ENCODE data around the gene ANTXR2. TPM values are rescaled to one million over a fixed set of nuclear protein-coding genes. Genes with fewer than 3 reads are reported as not detected.

The ANTXR2 gene
- total RNA-seq, 1 donor from 2014 or later: 28.3 TPM

GRCh38 chr4:80094191-80094590 is 21.2 kb upstream of the ANTXR2 start:
- Mint-ChIP-seq H3K4me1 (no peaks in the 10 kb centered on the region), H3K27ac (no peak overlapping the region), H3K27me3 (ENCODE audit: insufficient read depth, low read depth) (no peaks in the 10 kb centered on the region), H3K4me3 (no peak overlapping the region), H3K36me3 (no peaks in the 10 kb centered on the region), H3K9me3 (no peaks in the 10 kb centered on the region)
- Histone ChIP-seq H3F3A (ENCODE audit: low read depth) (no peaks in the 10 kb centered on the region), H3K27ac (no peak overlapping the region), H3K4me1 (no peaks in the 10 kb centered on the region), H3K79me2 (ENCODE audit: low read depth) (no peaks in the 10 kb centered on the region), H3K9ac (no peak overlapping the region), H3K36me3 (no peaks in the 10 kb centered on the region), H3K4me3 (no peak overlapping the region), H2AFZ (replicated peaks) (no peak overlapping the region), H4K20me1 (ENCODE audit: low read depth) (no peaks in the 10 kb centered on the region), H3K4me2 (no peak overlapping the region), H3K27me3 (no peaks in the 10 kb centered on the region), H3K9me3 (ENCODE audit: low read depth) (no peaks in the 10 kb centered on the region)
- TF ChIP-seq EZH2 (IDR thresholded peaks at IDR 0.05) (no peak), EZH2phosphoT487 (IDR thresholded peaks at IDR 0.05) (no peak), CTCF (IDR thresholded peaks at IDR 0.05) (no peak)
- no peak for DNase-seq (ENCODE audit: low spot score)

GRCh38 chr4:80093563-80093962 is 20.5 kb upstream of the ANTXR2 start:
- Mint-ChIP-seq H3K36me3 (no peaks in the 10 kb centered on the region), H3K4me3 (no peak overlapping the region), H3K27ac (no peak overlapping the region), H3K27me3 (ENCODE audit: insufficient read depth, low read depth) (no peaks in the 10 kb centered on the region), H3K9me3 (no peaks in the 10 kb centered on the region), H3K4me1 (no peaks in the 10 kb centered on the region)
- Histone ChIP-seq H3K4me2 (no peak overlapping the region), H3K36me3 (no peaks in the 10 kb centered on the region), H2AFZ (replicated peaks) (no peak overlapping the region), H3K27ac (no peak overlapping the region), H4K20me1 (ENCODE audit: low read depth) (no peaks in the 10 kb centered on the region), H3K27me3 (no peaks in the 10 kb centered on the region), H3K4me3 (no peak overlapping the region), H3K79me2 (ENCODE audit: low read depth) (no peaks in the 10 kb centered on the region), H3K9me3 (ENCODE audit: low read depth) (no peaks in the 10 kb centered on the region), H3K4me1 (no peaks in the 10 kb centered on the region), H3F3A (ENCODE audit: low read depth) (no peaks in the 10 kb centered on the region), H3K9ac (no peak overlapping the region)
- TF ChIP-seq CTCF (IDR thresholded peaks at IDR 0.05): no peak
- TF ChIP-seq EZH2phosphoT487 (IDR thresholded peaks at IDR 0.05): no peak
- no peak for TF ChIP-seq EZH2 (IDR thresholded peaks at IDR 0.05)
- no peak for DNase-seq (ENCODE audit: low spot score)

GRCh38 chr4:80092847-80093246 is 19.8 kb upstream of the ANTXR2 start:
- Histone ChIP-seq H3K4me3 (no peak overlapping the region), H3K9ac (no peak overlapping the region), H3K79me2 (ENCODE audit: low read depth) (no peaks in the 10 kb centered on the region), H3K4me2 (no peak overlapping the region), H2AFZ (replicated peaks) (no peak overlapping the region), H3K27ac (no peak overlapping the region), H4K20me1 (ENCODE audit: low read depth) (no peaks in the 10 kb centered on the region), H3K36me3 (no peaks in the 10 kb centered on the region), H3K27me3 (no peaks in the 10 kb centered on the region), H3K9me3 (ENCODE audit: low read depth) (no peaks in the 10 kb centered on the region), H3K4me1 (no peaks in the 10 kb centered on the region), H3F3A (ENCODE audit: low read depth) (no peaks in the 10 kb centered on the region)
- Mint-ChIP-seq H3K27ac (no peak overlapping the region), H3K4me3 (no peak overlapping the region), H3K9me3 (no peaks in the 10 kb centered on the region), H3K4me1 (no peaks in the 10 kb centered on the region), H3K36me3 (no peaks in the 10 kb centered on the region), H3K27me3 (ENCODE audit: insufficient read depth, low read depth) (no peaks in the 10 kb centered on the region)
- TF ChIP-seq CTCF (IDR thresholded peaks at IDR 0.05) (no peak), EZH2 (IDR thresholded peaks at IDR 0.05) (no peak), EZH2phosphoT487 (IDR thresholded peaks at IDR 0.05) (no peak)
- no peak for DNase-seq (ENCODE audit: low spot score)

Data from neural progenitor cell (in vitro differentiated cells).